Testis (tissue), 2 donors: ENCODE measurements around the gene PBX4.

Experiments
- POLR2A ChIP-seq: fragments of 450-650 bp; IDR thresholded peaks from one replicate; pipeline ENCODE4 v1.6.1; 2017; ENCODE audit warnings: antibody characterized with exemption, mild to moderate bottlenecking, moderate library complexity
- TF ChIP-seq, protein P1 (sequence below), 3 experiments: fragments of 450-650 bp in 2 of 3; fragments of 200-600 bp in 1 of 3; sonication (generic) in 1 of 3; IDR thresholded peaks; one replicate each; pipeline ENCODE4 v1.5.1; 2016 to 2019; ENCODE audit warnings: antibody characterized with exemption in 3 of 3, mild to moderate bottlenecking in 2 of 3, moderate library complexity in 1 of 3

DNA sequence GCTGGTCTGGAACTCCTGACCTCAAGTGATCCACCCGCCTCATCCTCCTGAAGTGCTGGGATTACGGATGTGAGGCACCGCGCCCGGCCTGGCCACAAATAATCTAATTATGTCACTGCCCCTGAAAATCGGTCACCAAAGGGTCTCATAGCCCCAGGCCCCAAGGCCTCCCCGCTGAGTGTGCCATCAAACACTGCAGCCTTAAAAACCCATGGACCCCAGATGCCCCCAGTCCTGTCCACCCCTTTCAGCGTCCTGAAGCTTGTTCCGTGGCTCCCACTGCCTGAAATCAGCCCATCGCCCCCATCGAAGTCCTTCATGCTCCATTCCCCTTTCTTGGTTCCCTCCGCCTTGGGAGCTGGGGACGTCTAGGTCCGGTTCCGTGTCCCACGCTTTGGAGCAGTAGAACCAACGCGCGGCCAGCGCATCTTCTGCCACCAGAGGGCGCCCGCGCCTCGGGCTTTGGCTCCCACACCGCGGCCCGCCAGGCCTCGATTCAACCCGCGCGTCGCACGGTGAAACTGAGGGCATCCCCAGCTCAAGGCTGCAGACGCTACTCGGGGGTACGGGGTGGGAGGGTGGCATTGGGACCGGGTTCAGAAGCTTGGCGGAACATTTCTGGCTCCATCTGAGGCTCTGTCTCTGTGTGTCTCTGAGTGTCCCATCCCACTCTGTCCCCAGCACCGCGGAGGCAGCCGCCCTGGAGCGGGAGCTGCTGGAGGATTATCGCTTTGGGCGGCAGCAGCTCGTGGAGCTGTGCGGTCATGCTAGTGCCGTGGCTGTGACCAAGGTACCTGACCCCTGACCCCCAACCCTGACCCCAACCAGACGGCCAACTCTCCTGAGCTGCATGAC is 86.3 kb downstream of the PBX4 start:
- TF ChIP-seq, protein P1, sequence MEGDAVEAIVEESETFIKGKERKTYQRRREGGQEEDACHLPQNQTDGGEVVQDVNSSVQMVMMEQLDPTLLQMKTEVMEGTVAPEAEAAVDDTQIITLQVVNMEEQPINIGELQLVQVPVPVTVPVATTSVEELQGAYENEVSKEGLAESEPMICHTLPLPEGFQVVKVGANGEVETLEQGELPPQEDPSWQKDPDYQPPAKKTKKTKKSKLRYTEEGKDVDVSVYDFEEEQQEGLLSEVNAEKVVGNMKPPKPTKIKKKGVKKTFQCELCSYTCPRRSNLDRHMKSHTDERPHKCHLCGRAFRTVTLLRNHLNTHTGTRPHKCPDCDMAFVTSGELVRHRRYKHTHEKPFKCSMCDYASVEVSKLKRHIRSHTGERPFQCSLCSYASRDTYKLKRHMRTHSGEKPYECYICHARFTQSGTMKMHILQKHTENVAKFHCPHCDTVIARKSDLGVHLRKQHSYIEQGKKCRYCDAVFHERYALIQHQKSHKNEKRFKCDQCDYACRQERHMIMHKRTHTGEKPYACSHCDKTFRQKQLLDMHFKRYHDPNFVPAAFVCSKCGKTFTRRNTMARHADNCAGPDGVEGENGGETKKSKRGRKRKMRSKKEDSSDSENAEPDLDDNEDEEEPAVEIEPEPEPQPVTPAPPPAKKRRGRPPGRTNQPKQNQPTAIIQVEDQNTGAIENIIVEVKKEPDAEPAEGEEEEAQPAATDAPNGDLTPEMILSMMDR (IDR thresholded peaks at IDR 0.05), result peak; percentile 84 to 97 (median 89)
- TF ChIP-seq POLR2A, result no peak
